ENCODE measurements around the gene APOBEC3H.

- TF ChIP-seq CTCF (IDR thresholded peaks at IDR 0.05; ENCODE audit: low read length) (no peak), EZH2 (IDR thresholded peaks at IDR 0.05; ENCODE audit: borderline replicate concordance, low read length) (no peak)
These were observed 23.9 kb downstream of the APOBEC3H start for GRCh38 chr22:39120983-39121382.
